Stimulated activated naive CD8-positive, alpha-beta T cell treated with anti-CD3 and anti-CD28 coated beads, Interleukin-15, Interleukin-2, amounts not matched to agents 100 U/mL and 50 U/mL, for 24 hours (primary cell): ENCODE measurements around the gene RASD1.

Source experiments
- ATAC-seq: fragments of 150-1000 bp; cut with Tn5 transposase; one replicate; pipeline ENCODE4 v1.10.0; 2021
- DNase-seq: peaks from one replicate; pipeline ENCODE4 v3.0.0; 2021

Gene RASD1

DNA sequence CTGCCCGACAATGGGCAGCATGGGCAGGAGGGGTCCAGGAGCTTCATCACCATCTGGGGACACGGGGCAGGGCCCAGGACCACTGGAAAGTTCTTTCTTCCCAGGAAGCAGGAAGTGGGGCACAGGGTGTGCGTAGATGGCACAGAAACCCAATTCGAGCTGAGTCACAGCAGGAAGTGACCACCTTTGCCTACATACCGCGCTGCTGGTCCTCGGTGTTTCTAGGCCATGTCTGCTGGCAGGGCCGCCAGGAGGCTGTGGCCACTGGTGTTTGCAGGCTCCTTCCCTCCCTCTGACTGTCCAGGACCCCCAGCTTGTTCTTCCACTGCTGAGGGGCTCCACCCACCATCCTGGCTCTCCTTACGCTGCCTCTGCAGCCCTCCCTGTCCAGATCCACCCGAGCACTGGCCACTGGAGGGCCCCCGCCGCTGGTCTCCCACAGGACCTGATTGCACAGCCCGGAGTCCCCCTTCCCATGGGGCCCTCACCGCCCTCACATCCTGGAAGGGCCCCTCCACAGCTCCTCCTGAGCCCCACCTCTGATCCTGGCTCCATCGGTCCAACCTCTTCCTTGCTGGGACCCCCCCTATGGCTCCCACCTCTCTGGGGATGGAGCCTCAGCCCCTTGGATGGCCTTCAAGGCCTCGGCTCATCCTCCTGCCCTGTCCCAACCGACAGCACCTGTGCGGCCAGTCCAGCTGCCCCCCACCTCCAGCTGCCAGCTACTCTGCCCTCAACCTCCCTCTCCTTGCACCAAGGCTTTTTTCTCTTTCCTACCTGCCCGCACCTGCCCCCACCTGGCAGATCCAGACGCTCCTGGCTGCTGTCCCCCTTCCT is 14.5 kb upstream of the RASD1 start:
- DNase-seq (no peak), ATAC-seq (no peak)

DNA sequence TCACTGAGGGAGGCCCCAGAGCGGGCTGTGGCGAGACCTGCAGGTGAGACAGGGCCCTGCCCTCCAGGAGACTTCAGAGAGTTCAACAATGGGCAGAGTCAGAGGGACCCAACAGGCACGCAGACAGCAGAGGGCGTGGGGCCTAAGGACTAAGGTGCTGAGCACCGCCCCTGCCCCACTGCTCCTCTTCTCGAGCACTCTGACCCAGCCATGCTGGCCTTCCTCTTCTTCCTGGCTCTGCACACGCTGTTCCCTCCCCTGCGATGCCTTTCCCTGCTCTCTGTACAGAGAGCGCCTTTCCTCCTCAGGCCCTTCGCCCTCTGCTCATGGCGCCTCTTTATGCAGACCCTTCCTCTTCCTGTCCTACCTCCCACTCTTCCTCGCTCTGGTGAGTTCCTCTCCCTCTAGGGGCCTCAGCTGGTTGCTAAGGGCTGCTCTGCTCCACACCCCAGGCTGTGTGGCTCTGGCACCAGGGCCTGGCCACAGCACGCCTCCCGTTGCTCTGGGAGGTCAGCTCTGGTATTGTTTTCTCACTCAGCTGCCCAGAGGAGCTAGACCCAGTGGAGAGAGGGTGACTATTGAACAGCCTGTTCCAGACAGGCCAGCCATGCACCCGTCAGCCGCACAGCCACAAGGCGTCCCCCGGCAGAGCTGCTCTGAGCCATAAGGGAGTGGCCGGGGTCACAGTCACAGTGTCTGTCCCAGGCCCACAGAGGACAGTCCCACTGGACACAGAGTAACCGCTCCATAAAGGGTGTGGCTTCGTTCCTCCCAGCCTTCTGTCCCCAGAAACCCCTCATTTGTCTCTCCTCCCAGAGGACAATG is 13.6 kb upstream of the RASD1 start:
- ATAC-seq (no peak), DNase-seq (no peak)

DNA sequence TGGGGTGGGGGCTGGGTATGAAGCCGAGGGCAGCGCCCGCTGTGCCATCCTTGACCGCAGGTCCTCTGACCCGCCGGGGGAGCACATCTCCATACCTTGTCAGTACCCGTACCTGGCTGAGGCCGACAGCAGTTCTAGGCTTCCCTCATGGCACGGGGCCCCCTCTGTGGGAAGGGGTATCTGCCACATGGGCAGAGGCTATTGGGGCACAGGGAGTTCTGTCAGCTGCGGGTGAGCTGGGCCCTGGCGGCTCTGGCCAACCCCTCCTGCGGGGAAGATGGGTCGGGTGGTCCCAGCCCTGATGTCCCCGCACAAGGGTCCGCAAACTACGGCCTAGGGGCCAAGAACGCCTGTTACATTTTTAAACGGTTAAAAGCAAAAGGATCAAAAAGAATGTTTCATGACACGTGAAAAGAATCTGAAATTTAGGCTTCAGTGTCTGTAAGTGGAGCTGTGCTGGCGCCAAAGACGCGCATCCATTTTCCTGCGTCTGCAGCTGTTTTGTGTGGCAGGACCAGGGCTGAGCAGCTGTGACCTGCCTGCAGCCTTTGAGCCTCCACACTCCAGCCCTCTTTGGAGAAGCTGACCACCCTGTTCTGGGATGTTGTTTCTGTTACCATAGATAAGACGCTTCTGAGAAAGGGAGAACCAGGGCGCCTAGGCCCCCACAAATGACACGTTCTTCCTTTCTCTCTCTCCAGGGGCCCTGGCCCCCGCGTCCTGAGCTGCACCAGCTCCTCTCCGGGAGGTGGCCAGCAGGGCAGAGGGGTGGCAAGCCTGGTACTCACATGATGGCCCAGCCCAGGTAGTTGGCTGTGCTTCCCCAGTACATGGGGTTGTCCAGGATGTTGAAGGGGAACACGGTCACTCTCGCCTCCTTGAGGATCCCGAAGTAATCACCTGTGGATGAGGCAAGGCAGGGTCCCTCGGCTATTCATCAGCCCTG is 12.7 kb upstream of the RASD1 start:
- DNase-seq = no peak
- ATAC-seq = no peak

DNA sequence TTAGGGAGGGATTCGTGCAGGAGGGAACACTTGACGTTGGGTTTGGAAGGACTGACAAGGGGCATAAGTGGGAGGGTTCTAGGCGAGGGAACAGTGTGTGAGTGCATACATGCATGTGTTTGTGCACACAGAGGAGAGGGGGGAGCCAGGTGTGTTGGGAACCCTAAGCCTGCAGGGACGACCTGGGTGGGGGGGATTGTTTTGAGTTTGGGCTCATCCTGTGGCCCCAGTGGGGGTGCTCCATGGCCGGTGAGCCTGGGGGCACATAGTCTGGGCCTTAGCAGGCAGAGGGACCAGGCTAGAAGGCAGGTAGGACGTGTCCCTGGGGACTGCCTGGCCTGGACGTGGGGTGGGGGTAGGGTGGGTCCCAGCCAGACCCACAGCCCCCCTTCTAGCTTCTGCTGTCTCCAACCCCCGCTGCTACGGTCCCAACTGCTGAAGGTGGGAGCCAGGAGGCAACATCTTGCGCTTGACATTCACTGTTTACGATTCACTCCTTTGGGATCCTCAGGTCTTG is 11.9 kb upstream of the RASD1 start:
- no peak for DNase-seq
- no peak for ATAC-seq

DNA sequence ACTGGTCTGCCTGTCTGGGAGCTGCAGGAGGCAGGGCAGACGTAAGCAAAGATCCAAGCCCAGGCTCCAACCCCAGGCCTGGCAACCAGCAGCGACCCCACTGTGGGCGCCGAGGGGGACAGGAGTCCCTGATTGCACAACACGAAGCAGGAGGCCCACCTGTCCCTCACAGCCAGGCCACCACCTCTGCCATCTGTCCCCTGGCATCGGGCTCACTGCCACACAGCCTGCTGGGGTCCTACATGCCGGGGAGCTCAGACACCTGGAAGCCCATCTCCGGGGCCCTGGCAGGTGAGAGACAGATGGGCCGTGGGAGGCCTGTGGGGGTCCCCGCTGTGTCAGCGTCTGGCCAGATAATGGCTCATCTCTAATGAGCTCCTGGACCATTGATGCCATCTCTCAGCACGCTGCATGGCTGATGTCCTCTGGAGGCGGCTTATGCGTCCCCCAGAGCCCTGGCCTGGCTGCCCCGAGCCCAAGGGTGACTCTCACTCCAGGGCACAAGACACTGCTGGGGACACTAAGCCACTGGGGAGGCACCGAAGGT is 11.3 kb upstream of the RASD1 start:
- DNase-seq (no peak), ATAC-seq (no peak)

DNA sequence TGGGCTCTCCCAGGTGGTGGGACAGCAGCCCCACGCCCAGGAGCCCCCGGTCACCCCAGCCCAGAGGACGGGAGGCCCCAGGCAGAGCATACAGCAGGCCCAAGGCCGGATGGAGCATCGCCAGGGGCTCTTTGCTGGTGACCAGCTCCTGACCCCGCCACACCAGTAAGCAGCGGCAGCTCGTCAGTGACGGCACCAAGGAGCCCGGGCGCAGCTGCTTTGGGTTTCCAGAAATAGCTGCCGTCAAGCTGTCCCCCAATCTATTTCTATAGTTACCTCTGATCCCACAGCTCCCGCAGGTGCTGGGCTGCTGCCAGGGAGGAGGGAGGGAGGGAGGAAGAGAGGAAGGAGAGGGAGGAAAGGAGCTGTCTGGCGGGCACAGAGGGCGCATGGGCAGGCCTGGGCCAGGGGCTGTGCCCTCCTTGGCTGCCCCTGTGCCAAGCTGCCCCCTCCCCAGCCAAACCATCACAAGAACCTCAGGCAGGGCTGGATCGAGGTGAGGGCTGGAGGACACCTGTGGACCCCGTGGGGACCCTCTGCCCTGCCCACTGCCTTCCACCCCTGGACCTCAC is 10.8 kb upstream of the RASD1 start:
- DNase-seq (no peak), ATAC-seq (no peak)

DNA sequence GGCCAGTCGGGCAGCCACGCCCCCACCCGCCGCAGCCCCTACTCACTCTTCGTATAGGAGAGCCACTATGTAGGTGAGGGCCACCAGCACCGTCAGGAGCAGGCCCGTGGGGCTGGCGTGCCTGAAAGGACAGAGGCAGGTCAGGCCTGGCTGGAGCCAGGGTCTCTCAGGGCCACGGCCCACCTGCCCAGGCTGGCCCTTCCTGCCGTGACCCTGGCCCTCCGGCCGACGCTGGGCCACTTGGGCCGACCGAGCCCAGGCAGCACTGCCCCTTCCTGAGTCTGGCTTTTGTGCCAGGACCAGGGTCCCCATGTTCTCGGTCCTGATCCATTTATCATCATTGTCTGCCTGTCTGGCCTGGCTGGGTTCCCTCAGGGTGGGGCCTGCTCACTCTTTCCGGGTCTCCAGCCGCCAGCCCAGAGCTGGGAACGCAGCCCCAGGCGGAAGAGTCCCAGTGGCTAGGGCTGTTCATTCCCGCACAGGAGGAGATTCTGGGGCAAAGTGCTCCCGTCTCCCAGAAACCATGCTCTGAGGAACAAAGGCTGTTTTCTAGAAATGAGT is 10.1 kb upstream of the RASD1 start:
- no peak for DNase-seq
- no peak for ATAC-seq

DNA sequence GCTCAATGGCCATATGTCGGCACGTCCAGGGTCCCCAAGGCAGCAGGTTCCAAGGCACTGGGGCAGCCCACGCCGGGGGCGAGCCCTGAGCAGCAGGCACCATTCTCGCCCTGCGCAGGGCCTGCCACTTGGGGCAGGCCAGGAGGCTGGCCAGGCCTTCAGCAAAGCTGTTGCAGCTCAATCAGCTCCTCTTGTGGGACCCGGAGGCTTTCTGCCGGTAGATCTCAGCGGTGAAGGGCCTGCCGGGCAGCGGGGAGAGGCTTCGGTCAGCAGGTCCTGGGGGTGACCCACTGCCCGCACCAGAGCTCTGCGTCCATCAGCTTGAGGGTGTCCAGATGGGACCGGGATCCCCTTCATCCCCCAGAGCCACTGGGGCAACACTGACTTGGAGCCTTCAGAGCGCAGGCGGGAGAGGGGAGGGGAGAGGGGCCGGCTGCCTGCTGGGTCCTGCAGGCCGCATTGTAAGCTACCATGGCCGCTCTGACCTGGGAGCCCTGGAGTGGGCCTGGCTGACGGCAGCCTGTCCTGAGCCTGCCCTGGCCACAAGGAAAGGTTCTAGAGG is 9.5 kb upstream of the RASD1 start:
- DNase-seq (no peak), ATAC-seq (no peak)

DNA sequence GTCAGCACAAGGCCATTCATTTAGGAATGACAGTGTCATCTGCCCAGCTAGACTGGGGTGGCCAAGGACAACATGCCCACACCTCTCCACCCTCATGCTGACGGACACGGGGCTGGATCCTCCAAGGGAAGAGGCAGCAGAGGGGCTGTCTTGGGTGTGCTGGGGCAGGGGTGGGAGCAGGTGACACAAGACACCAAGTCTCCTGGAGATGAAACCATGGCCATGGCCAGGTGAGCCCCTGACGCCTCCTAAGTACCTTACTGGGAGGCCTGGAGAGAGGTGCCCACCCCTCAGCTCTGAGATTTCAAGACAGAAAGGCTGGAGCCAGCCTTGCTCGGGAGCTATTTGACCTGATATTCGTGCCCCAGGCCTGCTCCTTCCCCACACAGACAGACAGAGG is 9.0 kb upstream of the RASD1 start:
- ATAC-seq = no peak

DNA sequence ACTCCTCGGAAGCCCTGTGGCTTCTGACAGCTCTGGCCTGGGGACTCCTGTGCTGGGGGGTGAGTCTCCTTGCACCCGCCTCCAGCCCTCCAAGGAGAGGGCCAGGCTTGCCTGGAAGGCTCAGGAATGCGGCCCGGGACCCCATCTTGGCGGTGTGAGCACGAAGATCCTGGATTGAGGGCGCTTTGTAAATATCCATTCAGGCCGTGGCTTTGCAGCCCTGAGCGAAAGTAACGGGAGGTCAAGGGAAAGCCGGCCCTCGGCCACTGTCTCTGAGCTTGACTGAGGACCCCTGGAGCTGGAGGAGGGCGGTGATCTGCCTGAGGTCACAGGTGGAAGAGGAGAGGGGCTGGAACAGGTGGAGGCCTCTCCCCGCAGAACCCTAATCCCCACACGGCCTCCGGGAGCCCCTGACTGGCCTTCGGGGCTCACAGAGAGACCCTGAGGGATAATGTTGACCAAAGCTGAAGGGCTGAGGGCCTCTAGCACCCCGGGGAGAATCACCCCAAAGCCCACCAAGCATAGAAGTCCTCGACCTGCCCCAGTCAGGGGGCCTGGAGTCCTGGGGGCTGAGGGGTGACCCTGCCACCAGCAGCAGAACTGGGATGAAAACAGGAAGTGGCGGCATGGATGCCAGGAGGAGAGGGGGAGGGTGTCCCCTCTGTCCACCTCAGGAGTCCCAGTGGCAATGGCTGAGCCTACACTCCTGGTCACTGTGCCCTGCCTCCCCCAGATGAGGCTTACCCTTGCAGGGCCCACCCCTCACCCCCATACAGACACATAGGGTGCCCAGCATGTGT is 8.3 kb upstream of the RASD1 start:
- ATAC-seq (no peak), DNase-seq (no peak)

More for the DNA sequence above, 9.0 kb upstream of the RASD1 start:
- no peak for DNase-seq

DNA sequence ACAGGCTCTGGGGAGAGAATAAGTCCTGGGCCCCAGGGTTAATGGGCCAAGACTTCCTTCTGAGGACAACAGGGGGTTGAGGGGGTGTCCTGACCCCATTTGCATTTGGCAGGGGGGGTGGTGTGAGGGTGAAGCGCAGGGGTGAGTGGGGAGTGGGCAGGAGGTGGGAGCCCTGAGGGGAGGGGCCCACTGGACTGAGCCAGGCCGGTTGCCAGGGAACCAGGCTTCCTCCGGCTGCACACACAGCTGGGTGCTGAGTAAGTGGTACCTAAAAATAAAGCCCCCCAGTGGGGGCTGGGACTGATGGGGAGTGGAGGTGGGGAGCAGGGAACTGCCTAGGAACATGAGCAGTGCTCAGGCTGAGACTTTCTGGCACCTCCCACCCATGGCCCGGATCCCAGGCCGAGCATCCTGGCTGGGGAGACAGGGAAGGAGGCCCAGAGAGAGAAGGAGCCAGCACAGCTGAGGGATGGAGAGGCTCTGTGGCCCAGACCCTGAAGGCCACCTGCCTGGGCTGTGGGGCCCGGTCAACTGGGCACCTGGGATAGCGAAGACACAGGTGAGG is 7.5 kb upstream of the RASD1 start:
- no peak for DNase-seq
- ATAC-seq = no peak

DNA sequence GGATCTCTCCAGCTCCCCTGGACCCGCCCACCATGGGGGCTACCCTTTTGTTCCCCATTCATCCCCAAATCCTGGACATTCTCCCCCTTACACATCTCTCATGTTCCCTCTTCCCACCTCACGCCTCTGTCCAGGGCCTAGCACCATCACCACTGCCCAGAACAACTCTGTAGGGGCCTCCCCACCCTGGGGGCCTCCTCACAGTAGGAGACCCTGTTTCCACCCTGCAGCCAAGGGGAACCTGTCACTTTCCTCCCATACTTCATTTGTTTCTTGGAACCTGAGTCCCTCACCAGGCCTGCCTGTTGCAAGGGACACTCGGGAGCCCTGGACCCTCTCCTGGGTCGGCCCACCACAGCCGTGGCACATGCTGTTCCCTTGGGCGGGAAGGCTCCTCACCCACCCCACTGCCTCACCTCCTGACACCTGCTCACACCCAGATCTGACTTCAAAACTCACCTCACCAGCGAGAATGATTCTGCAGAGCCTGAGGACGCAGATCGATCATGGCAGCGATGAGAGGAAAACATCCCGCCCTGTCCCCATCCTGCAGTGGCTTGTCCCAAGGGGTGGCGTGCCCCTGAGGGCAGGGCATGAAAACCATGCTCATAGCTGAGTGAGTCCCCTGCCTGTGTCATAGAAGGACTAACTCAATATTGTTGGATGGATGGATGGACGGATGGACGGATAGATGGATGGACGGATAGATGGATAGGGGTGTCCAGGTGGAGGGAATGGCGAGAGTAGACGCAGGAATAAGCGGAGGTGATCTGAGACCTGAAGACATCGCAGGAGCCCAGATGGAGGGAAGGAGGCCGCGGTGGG is 6.8 kb upstream of the RASD1 start:
- no peak for ATAC-seq
- no peak for DNase-seq

DNA sequence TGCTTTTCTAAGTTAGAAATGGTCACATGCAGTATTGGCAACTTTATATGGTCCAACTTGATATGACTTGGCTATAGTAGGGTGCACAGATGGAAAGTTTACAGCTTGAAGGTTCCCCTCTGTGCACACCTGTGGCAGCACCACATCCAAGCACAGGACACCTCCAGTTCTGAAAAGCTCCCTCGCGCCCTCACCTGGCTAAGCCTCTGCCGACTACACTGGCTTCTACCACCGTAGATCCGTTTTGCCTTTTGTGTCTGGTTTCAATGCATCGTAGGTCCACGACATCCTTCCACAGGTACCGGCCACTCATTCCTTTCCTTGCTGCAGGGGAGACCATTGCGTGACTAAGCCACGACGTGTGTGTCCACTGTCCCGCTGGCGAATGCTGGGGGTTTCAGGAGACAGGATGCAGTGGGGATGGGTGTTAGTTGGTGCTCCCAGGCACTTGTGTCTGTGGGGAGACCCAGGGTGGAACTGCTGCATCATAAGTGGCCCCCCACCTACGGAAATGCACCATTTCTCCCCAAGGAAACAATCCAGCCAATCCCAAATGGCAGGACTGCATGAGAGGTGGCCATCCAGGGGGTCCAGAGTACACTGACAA is 4.9 kb upstream of the RASD1 start:
- DNase-seq = peak; percentile 39
- no peak for ATAC-seq

DNA sequence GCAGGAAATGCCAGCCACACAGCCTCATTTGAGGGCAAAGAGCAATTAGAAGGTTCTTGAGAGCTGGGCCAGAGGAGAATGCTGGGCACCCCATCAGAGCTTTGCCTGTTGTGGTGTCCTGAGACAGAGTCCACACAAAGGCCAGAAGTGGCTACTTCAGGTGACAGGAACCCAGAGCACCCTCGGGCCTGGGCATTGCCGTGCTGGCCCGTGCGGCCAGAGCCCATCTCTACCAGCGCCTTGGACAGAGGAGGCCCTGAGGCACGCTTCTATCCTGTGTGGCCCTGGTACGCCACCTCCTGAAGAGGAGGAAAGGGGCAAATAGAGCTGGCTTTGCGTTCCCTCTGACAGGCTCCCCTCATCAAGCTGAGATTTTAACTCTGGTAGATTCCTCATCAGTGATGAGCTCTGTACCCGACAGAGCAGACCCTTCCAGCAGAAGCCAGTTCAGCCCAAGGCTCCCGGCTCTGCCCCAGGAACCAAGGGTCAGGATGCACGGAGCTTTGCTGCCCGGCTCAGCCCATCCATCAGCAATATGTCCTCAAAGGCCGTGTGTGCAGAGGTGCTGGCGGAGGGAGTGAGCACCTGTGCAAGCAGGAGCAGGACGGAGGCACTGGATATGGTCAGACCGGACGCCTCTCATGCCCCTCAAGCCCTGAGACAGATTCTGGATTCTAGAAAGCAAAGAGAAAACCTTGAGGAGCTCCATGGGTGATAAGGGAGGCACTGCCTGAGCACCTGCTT is 3.4 kb upstream of the RASD1 start:
- ATAC-seq (no peak), DNase-seq (no peak)

DNA sequence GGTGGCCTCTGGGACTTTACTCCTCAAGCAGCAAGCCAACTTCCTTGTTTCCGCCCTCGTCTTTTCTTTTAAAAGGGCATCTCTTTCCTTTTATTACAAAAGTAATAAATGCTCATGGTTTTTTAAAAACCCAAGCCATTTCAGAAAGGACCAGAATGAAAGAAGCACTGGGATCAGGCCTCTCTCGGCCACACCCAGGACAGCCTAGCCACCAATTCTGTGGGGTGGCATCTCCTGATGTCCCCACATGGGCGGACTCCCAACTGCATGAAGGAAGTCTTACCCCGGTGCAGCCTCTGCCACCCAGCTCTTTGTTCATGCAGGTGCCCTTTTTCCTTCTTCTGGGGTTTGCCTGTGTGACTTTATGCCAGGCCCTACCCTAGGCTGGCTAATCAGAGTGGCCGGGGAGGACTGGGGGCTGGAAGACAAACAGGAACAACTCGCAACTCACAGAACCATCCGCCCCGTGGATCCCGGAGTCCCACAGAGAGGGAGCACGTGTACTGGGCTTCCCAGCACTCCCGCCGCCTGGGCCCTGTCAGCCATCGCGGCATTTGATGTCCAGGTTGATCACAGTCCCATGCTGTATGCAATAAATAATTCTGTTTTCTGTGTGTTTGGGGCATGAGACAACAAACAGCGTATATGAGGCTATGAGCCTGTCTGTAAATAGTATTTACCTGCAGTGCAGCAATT is 2.6 kb upstream of the RASD1 start:
- DNase-seq (no peak), ATAC-seq (no peak)

DNA sequence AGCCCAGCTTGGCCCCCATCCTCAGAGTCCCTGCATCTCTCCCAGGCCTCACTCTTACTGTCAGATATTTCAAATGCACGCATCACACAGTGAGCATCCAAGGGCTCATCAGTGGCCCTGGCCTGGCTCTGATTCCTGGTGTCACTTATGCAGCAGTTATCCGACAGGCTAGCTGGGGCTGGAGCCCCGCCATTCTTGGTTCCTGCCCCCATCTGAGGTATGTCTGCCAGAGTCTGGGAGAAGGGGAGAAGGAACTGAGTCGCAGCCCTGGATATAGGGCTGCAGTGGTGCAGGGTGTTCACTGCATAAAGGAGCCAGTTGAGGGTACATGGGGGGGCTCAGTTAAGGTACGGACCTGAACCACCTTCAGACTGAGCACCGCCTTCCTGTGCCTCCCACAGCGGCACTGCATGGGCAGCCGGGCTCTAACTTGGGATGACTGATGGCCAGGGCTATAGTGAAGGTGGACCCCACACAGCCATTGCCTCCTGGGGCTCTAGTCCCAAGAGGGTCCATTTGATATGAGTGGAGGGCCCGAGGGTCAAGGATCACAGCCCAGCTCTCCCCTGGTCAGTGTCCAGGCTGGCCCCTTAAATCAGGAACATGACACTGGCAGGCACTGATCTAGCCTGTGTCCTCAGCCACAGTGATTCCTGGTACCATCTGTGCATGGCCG is 1.8 kb upstream of the RASD1 start:
- ATAC-seq = no peak

More for the DNA sequence above, 1.8 kb upstream of the RASD1 start:
- DNase-seq = no peak
